Pancreas (tissue), 8 donors: Measurements from ENCODE around the gene ADAMTSL1. TPM values are rescaled to one million over a fixed set of nuclear protein-coding genes. Genes with fewer than 3 reads are reported as not detected.

Experiments used
- microRNA-seq, 2 donors: library from miRNA; unstranded; fragments of <30 nt; microRNA quantifications; one replicate each; pipeline versions ENCODE4 to v1.1.0, GENCODE V29; 2019 to 2020
- polyA plus RNA-seq, 2 donors: library from polyadenylated mRNA; stranded (reverse); fragments of 200-250 nt; gene quantifications; one replicate each; pipeline ENCODE4 v1.2.3, GENCODE V29; 2013
- total RNA-seq, 6 donors: library from RNA; stranded (reverse); fragmentation: NEBNext Ultra II Directional in 4 of 6; extraction: Animal tissue kit (Norgen Biotek cat#: 25700) in 4 of 6; gene quantifications; one replicate each; pipeline versions ENCODE4 v1.2.1 to v1.2.4, GENCODE V29; 2021 to 2023
- donor health status: healthy with polysubstance abuse.
- donor health status: DM: no; HTN: no; CAD: no; lungs with moderate emphysema.
- donor health status: DM: no; HTN: no; CAD: no.
- donor health status: Bipolar disorder and iron deficiency.
- donor health status: DM: yes; HTN: yes; CAD: no.
- donor health status: DM: no; HTN: no; CAD: no.
- donor health status: DM: no; HTN: no; CAD: no.
- donor health status: DM: yes; HTN: yes; CAD: no.

Gene ADAMTSL1
- total and polyA plus RNA-seq, 8 donors, result 0.24 to 2.1 (median 0.67) TPM

Small RNA genes within 50 kb of the gene (microRNA-seq; reads per million reads assigned to microRNA genes)
- 0 reads per million in 2 donors for gene MIR3152
